Measurements from ENCODE around the gene SMIM36. TPM values are rescaled to one million over a fixed set of nuclear protein-coding genes. Genes with fewer than 3 reads are reported as not detected.

Gene SMIM36
- total RNA-seq, 2 experiments from 2014 or later = not detected

DNA sequence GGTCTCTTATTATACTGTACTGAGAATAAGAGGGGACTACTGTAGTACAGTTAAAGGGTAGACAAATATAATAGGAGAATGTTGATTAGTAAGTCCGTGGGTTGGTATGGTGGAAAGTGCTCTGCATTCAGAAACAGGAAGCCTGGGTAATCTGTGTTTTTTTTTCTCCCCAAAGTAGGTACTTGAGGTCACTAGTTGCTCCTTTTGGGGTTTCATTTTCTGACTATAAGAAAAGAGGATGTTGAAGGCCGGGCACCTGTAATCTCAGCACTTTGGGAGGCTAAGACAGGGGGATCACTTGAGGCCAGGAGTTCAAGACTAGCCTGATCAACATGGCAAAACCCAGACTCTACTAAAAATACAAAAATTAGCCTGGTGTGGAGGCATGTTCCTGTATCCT, 47.7 kb downstream of the SMIM36 start:
- Mint-ChIP-seq H3K27me3 (no peaks in the 10 kb centered on the region), H3K27ac (no peak overlapping the region), H3K36me3 (ENCODE audit: low read depth) (no peaks in the 10 kb centered on the region), H3K9me3 (no peaks in the 10 kb centered on the region), H3K4me1 (ENCODE audit: low read depth) (peaks cover 16% of the 10 kb centered on the region), H3K4me3 (no peak overlapping the region)
- CTCF ChIA-PET = no interaction called here
- ATAC-seq (peak; percentile 43), DNase-seq (peak; percentile 10)
- POLR2A ChIA-PET = no interaction called here
- TF ChIP-seq, protein P1, sequence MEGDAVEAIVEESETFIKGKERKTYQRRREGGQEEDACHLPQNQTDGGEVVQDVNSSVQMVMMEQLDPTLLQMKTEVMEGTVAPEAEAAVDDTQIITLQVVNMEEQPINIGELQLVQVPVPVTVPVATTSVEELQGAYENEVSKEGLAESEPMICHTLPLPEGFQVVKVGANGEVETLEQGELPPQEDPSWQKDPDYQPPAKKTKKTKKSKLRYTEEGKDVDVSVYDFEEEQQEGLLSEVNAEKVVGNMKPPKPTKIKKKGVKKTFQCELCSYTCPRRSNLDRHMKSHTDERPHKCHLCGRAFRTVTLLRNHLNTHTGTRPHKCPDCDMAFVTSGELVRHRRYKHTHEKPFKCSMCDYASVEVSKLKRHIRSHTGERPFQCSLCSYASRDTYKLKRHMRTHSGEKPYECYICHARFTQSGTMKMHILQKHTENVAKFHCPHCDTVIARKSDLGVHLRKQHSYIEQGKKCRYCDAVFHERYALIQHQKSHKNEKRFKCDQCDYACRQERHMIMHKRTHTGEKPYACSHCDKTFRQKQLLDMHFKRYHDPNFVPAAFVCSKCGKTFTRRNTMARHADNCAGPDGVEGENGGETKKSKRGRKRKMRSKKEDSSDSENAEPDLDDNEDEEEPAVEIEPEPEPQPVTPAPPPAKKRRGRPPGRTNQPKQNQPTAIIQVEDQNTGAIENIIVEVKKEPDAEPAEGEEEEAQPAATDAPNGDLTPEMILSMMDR (IDR thresholded peaks at IDR 0.05) = no peak
- intact Hi-C loops (cut with micrococcal nuclease) = no loop called here

DNA sequence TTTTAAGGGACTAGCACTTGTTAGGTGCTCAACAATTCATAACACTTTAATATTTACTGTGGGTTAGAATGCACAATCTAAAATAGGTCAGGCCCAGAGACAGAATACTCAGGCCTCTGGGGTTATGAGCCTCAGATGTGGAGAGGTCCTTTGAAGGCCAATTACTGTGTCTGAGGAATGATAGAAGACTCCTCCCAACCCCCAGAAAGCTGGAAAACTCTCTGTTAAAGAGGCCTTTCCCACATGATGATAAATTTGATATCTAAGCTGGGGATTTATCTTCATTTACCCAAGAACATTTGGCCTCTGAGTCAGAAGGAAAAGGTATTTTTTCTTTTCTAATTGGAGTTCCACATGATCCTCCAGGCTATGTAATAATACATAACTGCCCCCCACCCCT, 48.5 kb downstream of the SMIM36 start:
- POLR2A ChIA-PET = no interaction called here
- DNase-seq (no peak), ATAC-seq (no peak)
- no peaks in the 10 kb centered on the region for H3K36me3 Mint-ChIP-seq (ENCODE audit: low read depth)
- TF ChIP-seq, protein P1 (IDR thresholded peaks at IDR 0.05) = no peak
- H3K4me3 Mint-ChIP-seq = no peak overlapping the region
- intact Hi-C loops (cut with micrococcal nuclease) = no loop called here
- CTCF ChIA-PET = no interaction called here
- no peaks in the 10 kb centered on the region for H3K27me3 Mint-ChIP-seq
- H3K4me1 Mint-ChIP-seq (ENCODE audit: low read depth) = peaks cover 19% of the 10 kb centered on the region
- H3K27ac Mint-ChIP-seq = no peak overlapping the region
- no peaks in the 10 kb centered on the region for H3K9me3 Mint-ChIP-seq

DNA sequence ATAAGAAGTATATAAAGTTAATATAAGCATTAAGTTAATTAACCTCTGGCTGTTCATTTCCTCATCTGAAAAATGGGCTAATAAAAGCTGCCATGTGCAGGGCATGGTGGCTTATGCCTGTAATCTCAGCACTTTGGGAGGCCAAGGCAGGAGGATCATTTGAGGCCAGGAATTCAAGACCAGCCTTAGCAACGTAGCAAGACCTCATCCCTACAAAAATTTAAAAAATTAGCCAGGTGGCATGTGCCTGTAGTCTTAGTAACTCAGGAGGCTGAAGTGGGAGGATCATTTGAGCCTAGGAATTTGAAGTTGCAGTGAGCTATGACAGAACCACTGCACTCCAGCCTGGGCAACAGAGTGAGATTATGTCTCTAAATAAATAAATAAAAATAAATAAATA, 49.0 kb downstream of the SMIM36 start:
- no peaks in the 10 kb centered on the region for H3K9me3 Mint-ChIP-seq
- ATAC-seq (no peak), DNase-seq (no peak)
- H3K27ac Mint-ChIP-seq = no peak overlapping the region
- no peak overlapping the region for H3K4me3 Mint-ChIP-seq
- peaks cover 19% of the 10 kb centered on the region for H3K4me1 Mint-ChIP-seq (ENCODE audit: low read depth)
- TF ChIP-seq, protein P1 (IDR thresholded peaks at IDR 0.05) = no peak
- intact Hi-C loops (cut with micrococcal nuclease) = no loop called here
- ChIA-PET CTCF (no interaction called here), POLR2A (no interaction called here)
- H3K27me3 Mint-ChIP-seq = no peaks in the 10 kb centered on the region
- no peaks in the 10 kb centered on the region for H3K36me3 Mint-ChIP-seq (ENCODE audit: low read depth)

DNA sequence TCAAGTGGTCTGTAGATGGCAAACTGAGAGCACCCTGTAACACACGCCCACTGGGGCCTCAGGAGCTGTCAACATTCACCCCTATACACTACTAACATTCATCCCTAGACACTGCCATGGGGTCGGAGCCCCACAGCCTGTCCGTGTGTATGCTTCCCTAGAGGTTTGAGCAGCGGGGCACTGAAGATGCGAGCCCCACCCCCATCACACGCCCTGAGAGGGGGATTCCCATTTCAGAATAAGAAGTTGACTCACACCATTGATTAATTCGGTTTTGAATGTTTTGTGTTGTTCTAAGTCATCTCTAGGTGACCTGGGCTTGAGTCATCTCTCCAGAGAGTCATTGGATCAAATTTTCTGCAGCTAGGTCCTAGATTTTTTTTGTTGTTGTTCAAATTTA, 52.3 kb downstream of the SMIM36 start:
- Mint-ChIP-seq H3K4me1 (ENCODE audit: low read depth) (peaks cover 19% of the 10 kb centered on the region), H3K27ac (no peak overlapping the region), H3K9me3 (no peaks in the 10 kb centered on the region), H3K27me3 (no peaks in the 10 kb centered on the region), H3K4me3 (no peak overlapping the region), H3K36me3 (ENCODE audit: low read depth) (no peaks in the 10 kb centered on the region)
- CTCF ChIA-PET = interaction anchor here (0.9 kb wide), 1 partner anchor 68 kb away, joined by 5 read pairs; no protein-coding TSS in a partner anchor
- POLR2A ChIA-PET = interaction anchor here (0.6 to 1.9 kb wide), 2 partner anchors 38 to 46 kb away, joined by 3 to 5 read pairs; partner anchors contain the start of gene MMD
- DNase-seq = peak; percentile 77
- TF ChIP-seq, protein P1 (IDR thresholded peaks at IDR 0.05) = no peak
- intact Hi-C loops (cut with micrococcal nuclease) = no loop called here
- peak; percentile 95 for ATAC-seq

DNA sequence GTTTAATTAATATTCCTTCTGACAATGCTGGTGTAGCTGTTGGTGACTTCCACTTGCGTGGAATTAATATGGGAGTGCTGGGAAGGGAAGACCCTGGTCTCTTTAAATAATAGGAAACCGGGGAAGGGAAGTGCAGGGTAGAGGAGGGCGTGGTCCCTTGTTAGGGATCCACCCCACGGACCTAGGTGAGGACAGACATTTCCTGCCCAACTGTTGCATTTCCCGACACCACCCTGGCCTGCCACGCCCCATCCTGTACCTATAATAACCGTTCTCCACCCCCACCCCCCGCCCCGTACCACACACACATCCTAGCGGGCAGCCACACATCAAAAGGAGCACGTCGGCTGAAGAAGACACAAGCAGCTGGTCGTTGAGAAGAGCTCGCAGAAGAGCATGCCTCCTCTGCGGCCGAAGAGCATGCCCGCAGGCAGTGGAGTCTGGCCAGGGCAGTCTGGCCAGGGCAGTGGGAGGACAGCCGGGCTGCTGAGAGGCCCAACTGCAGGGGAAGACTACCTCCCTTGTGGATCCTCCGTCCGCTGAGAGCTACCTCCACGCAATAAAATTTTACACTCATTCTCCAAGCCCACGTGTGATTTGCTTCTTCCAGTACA, 52.9 kb downstream of the SMIM36 start:
- ChIA-PET POLR2A (interaction anchor here (0.6 to 1.9 kb wide), 2 partner anchors 37 to 46 kb away, joined by 3 to 5 read pairs; partner anchors contain the start of gene MMD), CTCF (interaction anchor here (0.9 kb wide), 1 partner anchor 68 kb away, joined by 5 read pairs; no protein-coding TSS in a partner anchor)
- TF ChIP-seq, protein P1 (IDR thresholded peaks at IDR 0.05) = no peak
- H3K4me1 Mint-ChIP-seq (ENCODE audit: low read depth) = peaks cover 13% of the 10 kb centered on the region
- H3K27me3 Mint-ChIP-seq = peaks cover 3% of the 10 kb centered on the region
- H3K36me3 Mint-ChIP-seq (ENCODE audit: low read depth) = no peaks in the 10 kb centered on the region
- H3K4me3 Mint-ChIP-seq = no peak overlapping the region
- DNase-seq = no peak
- no peak overlapping the region for H3K27ac Mint-ChIP-seq
- no peaks in the 10 kb centered on the region for H3K9me3 Mint-ChIP-seq
- intact Hi-C loops (cut with micrococcal nuclease) = no loop called here
- ATAC-seq = no peak

All from activated CD8-positive, alpha-beta T cell treated with anti-CD3 and anti-CD28 coated beads for 36 hours (primary cell).